ENCODE results near the gene SLC10A3. TPM values are rescaled to one million over a fixed set of nuclear protein-coding genes. Genes with fewer than 3 reads are reported as not detected.
A peak's percentile ranks its signal among the peaks of the same experiment; 100 is the strongest.

SLC10A3 gene
- total and polyA plus RNA-seq, 2 of the 8 experiments (the other 6 are each of a cell fraction or from before 2014, with no cell fraction given): 6.8 to 9.5 TPM

GRCh38 chrX:154457491-154458115, 32.8 kb downstream of the SLC10A3 start:
- FAIRE-seq (no peak), DNase-seq (ENCODE audit: low read depth in 1 of 2, low spot score in 2 of 2) (peak in 1 of 2 experiments; percentile 65)
- peak overlapping the region; percentile 21 to 71 (median 46); a peak in 6 of 8 replicates for H3K4me3 ChIP-seq (ENCODE audit: extremely low read depth in 1 of 4, insufficient read depth in 2 of 4, low read depth in 3 of 4, low read length in 4 of 4)
- H2BK12ac ChIP-seq (ENCODE audit: low read depth, low read length): no peak overlapping the region
- H4K8ac ChIP-seq (ENCODE audit: extremely low read depth, insufficient read depth, low read length): peak overlapping the region; percentile 79; the same call in 1 of the 2 replicates
- ChIA-PET CTCF (ENCODE audit: partially characterized antibody) (interaction anchor here (2.3 kb wide), 1 partner anchor 15 kb away, joined by 11 read pairs; no protein-coding TSS in a partner anchor), POLR2A (ENCODE audit: partially characterized antibody) (interaction anchor here (0.7 to 2.8 kb wide), 6 partner anchors 8 to 82 kb away, joined by 3 to 14 read pairs (median 4); no protein-coding TSS in a partner anchor)
- no peak overlapping the region for H3K14ac ChIP-seq (ENCODE audit: insufficient read length)
- H3K18ac ChIP-seq (ENCODE audit: extremely low read depth, low read length): no peak overlapping the region
- TF ChIP-seq BCL11A (IDR thresholded peaks at IDR 0.05; ENCODE audit: low read depth in 2 of 2, low read length in 2 of 2): no peak
- TF ChIP-seq TCF12 (IDR thresholded peaks at IDR 0.05; ENCODE audit: low read depth, low read length): no peak
- TF ChIP-seq MAFK (IDR thresholded peaks at IDR 0.05; ENCODE audit: low read depth, low read length): no peak
- no peak for TF ChIP-seq TAF1 (IDR thresholded peaks at IDR 0.05; ENCODE audit: low read depth, low read length)
- no peak for TF ChIP-seq SAP30 (IDR thresholded peaks at IDR 0.05; ENCODE audit: insufficient read depth, insufficient replicate concordance, low read length)
- H3K9ac ChIP-seq (replicated peaks in 1 of 4; ENCODE audit: extremely low read depth in 1 of 4, low read depth in 3 of 4, low read length in 3 of 4): peak overlapping the region in 2 of 4 experiments; percentile 37 to 69; a peak in 4 of 7 replicates
- no peak overlapping the region for H3K56ac ChIP-seq (replicated peaks; ENCODE audit: insufficient read length, low read depth, low read length)
- H2BK20ac ChIP-seq (ENCODE audit: low read length): no peak overlapping the region
- H3K23ac ChIP-seq (ENCODE audit: insufficient read length): no peak overlapping the region
- H3K79me1 ChIP-seq (ENCODE audit: low read depth, low read length): no peaks in the 10 kb centered on the region
- no peaks in the 10 kb centered on the region for H3K9me3 ChIP-seq (ENCODE audit: insufficient read depth in 2 of 2, low read depth in 1 of 2, low read length in 1 of 2)
- H3K79me2 ChIP-seq (ENCODE audit: control insufficient read depth in 1 of 2, insufficient read depth in 2 of 2, low read length in 2 of 2): no peaks in the 10 kb centered on the region
- no peak overlapping the region for H3K27ac ChIP-seq (ENCODE audit: low read depth, low read length)
- 9% methylated on average over 25 of the region's 65 CpGs; no CpG with 5 or more reads in 1 of the 2 experiments for WGBS, 2 experiments (ENCODE audit: extremely low coverage in 1 of 2, insufficient coverage in 1 of 2, insufficient read length in 1 of 2, insufficient replicate concordance in 2 of 2, low coverage in 1 of 2, low lambda C conversion rate in 2 of 2, missing lambda C conversion rate in 1 of 2)
- no peaks in the 10 kb centered on the region; a peak in 3 of 8 replicates for H3K36me3 ChIP-seq (ENCODE audit: control insufficient read depth in 2 of 4, insufficient read depth in 4 of 4, low read length in 3 of 4)
- H4K20me1 ChIP-seq (replicated peaks in 1 of 2; ENCODE audit: control insufficient read depth in 1 of 2, insufficient read depth in 2 of 2, low read length in 2 of 2): no peaks in the 10 kb centered on the region
- H3K23me2 ChIP-seq (ENCODE audit: low read depth, low read length): no peaks in the 10 kb centered on the region; the same call in 1 of the 2 replicates
- no peak overlapping the region for H2BK5ac ChIP-seq (ENCODE audit: low read depth, low read length)
- H3K4ac ChIP-seq (replicated peaks; ENCODE audit: insufficient read length, low read depth, low read length): no peak overlapping the region
- no peak overlapping the region for H2BK120ac ChIP-seq (replicated peaks; ENCODE audit: low read depth, low read length)
- H4K5ac ChIP-seq (ENCODE audit: insufficient read length, low read depth, low read length): no peak overlapping the region
- no peak overlapping the region for H2AK5ac ChIP-seq (ENCODE audit: low read depth, low read length)
- peaks cover 0 to 2% (median 0%) of the 10 kb centered on the region in 4 experiments; a peak in 2 of 7 replicates for H3K4me1 ChIP-seq (replicated peaks in 1 of 4; ENCODE audit: control insufficient read depth in 3 of 4, insufficient read depth in 4 of 4, low read length in 3 of 4)
- peak overlapping the region; percentile 33 to 71; a peak in 3 of 4 replicates for H3K4me2 ChIP-seq (ENCODE audit: insufficient read depth in 1 of 2, low read depth in 2 of 2, low read length in 2 of 2)
- no peak overlapping the region for H4K91ac ChIP-seq (replicated peaks; ENCODE audit: insufficient read length, low read length)
- no peak overlapping the region for H2AFZ ChIP-seq (ENCODE audit: low read length)
- no peak overlapping the region for H2BK15ac ChIP-seq (ENCODE audit: low read length)
- H3K27me3 ChIP-seq (replicated peaks in 1 of 4; ENCODE audit: control insufficient read depth in 3 of 4, extremely low read depth in 1 of 4, insufficient read depth in 3 of 4, low read length in 3 of 4): peaks cover 0 to 3% (median 0%) of the 10 kb centered on the region in 4 experiments; a peak in 1 of 7 replicates

All from H1 (cell line).